Ovary (tissue), 3 donors: ENCODE results near the gene FMNL1.

Experiments used
- EP300 ChIP-seq: sonication (generic); formaldehyde crosslinking; IDR thresholded peaks from one replicate; pipeline ENCODE4 v1.6.1; 2017; ENCODE audit warnings: antibody characterized with exemption
- TF ChIP-seq, protein P1 (sequence below), 3 donors: fragments of 450-650 bp in 2 of 3; fragments of 200-600 bp in 1 of 3; IDR thresholded peaks; one replicate each; pipeline versions ENCODE4 v1.5.1 to v1.8.0; 2016 to 2022; ENCODE audit warnings: antibody characterized with exemption in 3 of 3, mild to moderate bottlenecking in 1 of 3
- donor health status: DM: no; HTN: no; CAD: no.

DNA sequence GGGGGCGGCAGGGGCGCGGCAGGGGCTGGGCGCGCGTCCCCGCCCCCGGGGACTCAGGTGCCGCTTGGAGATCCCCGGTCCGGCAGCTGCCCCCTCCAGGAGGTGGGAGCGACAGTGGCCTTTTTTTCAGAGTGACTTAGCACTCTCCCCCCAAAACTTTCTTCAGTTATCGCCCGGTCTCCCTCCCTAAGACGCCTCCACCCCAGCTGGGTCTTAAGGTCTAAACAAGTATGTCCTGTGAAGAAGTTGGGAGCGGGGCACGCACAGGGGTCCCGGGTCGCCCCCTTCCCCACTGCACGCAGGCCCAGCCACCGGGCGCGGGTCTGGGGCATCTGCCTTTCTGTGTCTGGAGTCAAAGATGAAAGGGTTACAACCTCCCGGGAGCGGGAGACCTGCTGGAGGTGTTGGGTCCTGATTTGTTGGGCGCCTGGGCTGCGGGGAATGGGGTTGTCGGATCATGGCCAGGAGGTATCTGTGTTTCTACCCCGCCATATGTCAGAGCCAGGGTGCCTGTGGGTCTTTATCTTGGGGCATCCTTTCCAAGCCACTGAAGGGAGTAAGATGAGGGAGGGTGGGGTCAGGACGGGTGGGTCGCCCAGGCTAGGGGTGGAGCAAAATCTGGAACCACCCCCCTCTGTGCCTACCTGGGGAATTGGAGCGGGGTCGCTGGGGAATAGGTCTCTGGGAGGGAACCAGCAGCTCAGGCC, 757 bp downstream of the FMNL1 start:
- TF ChIP-seq, protein P1, sequence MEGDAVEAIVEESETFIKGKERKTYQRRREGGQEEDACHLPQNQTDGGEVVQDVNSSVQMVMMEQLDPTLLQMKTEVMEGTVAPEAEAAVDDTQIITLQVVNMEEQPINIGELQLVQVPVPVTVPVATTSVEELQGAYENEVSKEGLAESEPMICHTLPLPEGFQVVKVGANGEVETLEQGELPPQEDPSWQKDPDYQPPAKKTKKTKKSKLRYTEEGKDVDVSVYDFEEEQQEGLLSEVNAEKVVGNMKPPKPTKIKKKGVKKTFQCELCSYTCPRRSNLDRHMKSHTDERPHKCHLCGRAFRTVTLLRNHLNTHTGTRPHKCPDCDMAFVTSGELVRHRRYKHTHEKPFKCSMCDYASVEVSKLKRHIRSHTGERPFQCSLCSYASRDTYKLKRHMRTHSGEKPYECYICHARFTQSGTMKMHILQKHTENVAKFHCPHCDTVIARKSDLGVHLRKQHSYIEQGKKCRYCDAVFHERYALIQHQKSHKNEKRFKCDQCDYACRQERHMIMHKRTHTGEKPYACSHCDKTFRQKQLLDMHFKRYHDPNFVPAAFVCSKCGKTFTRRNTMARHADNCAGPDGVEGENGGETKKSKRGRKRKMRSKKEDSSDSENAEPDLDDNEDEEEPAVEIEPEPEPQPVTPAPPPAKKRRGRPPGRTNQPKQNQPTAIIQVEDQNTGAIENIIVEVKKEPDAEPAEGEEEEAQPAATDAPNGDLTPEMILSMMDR (IDR thresholded peaks at IDR 0.05), result no peak
- TF ChIP-seq EP300, result no peak
